Germinal center (tissue), 1 donor: ENCODE measurements around the gene B3GLCT.

ENCODE experiments used
- DNase-seq: peaks from one replicate; pipeline ENCODE4 v3.0.0; 2012; ENCODE audit warnings: mixed read lengths, low spot score

Gene B3GLCT

DNA sequence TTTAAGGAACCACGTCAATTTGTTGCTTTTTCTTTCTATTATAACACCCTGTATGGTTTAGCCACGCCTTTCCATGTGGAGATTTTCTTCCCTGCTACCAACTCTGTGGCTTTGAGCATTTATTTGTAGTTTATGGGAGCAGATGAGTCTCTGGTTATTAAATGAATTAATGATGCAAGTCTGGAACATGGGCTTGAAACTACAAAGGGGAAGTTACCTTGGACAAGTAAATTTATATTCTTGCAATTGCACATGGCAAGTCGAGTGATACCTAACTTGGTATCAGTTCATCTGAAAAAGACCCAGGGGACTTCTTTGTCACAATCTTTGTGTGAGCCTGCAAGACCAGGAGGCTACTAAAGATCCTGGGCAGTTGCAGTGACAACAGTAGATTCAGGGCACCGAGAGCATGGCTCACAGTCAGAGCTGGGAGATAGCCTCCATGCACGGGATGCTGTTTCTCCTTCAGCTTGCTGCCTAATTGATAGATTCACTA is 24.4 kb downstream of the B3GLCT start:
- DNase-seq: peak; percentile 46

DNA sequence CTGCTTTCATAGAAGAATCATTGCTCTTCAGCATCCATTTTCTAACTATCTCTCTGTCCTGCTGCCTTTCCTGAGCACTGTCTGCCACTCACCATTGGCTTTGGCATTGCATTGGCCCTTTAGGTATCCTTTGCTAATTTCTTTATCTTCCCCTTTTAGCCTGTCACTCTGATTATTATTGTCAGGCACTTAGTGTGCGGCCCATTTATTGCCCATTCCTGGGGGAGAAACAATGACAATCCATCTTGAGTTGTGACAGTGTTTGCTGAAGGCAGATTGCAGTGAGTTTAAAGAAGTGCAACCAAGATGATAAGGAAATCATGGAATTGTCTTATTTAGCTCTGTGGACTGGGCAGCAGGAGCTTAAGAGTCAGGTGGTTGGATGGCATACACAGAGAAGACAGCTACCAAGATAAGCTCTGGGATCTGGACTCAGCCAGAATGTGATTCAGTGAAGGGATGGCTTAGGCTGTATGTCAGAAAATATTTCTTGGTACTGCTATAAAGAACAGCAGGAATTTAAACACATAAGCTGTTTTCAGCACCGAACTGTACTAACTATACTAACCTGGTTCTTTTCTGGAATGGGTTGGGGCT is 25.3 kb downstream of the B3GLCT start:
- DNase-seq: no peak

DNA sequence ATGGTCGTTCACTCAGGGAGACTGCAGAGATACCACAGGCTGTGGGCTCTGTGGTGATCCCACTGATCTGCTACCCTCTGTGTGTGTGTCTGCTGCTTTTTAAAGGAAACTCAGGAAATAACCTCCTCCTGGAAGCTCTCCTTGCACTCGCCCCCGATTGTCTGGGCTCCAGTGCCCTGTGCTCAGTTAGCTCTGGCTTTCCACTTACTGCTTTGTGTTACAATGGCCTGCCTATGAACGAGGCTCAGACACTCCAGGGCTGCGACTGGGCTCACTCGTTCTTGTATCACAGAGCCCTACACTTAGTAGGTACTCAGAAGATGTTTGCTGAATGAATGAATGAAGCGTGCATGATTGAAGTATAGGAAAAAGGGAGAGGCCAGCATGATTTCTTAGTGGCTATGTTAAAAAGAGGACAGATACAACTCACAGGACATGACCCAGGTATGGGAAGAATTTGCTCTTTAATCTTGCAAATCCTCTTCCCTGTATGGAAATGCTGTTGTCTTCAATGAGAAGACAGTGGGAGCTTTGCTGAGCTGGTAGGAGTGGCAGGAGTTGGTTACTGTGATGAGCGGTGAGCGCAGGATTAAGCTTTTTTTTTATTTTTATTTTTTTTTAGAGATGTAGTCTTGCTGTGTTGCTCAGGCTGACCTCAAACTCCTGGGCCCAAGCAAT is 26.4 kb downstream of the B3GLCT start:
- no peak for DNase-seq

DNA sequence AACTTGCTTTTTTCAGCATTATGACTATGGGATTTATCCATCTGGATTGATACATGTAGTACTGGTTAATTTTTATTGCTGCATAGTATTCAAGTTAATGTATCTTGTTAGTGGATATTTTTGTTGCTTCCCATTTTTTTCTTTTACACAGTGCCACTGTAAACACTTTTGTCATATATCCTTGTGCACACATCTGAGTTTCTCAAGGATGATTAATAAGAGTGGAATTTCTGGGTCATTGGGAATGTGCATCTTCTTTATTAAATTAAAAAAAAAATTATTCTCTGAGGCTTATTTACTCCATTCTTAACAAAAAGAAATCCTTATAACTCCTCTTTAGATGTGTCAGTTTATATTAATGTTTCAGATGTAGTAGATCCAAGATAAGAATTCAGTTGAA is 27.3 kb downstream of the B3GLCT start:
- DNase-seq: no peak

DNA sequence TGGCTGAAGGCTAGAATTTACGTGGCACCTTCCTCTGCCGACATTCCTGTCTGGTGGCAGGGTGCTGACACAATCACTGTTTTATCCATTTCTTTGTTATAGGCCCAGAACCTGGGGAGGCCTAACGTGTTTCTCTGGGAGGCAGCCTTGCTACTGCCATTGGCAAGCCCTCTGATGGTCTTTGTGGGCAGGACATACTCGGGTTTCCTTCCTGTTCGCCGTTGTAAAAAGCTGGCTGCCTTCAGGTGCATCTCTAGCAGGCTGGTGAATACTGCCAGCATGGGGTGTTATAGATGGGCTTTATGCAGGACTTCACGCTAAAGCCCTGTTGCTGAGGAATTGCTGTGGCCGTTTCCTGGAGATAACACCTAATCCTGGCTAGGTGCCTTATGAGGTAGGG is 28.1 kb downstream of the B3GLCT start:
- DNase-seq: no peak

DNA sequence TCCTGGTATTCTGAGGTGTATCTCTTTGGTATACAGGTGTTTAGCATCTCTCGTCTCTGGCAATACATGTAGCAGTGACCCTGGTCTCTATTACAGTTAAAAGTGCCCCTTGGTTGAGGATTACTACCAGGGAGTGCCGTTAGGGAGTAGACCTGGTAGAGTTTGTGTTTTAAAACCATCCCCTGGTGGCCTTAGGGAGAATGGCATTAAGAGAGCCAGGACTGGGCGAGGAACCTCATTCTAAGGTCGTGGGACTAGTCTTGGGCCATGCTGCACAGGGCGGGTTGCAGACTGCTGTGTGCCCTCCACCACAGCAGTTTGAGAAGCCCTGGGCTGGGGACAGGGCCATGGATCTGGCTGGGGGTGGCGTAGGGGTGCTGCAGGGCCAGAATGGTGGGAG is 35.0 kb downstream of the B3GLCT start:
- peak; percentile 59 for DNase-seq

DNA sequence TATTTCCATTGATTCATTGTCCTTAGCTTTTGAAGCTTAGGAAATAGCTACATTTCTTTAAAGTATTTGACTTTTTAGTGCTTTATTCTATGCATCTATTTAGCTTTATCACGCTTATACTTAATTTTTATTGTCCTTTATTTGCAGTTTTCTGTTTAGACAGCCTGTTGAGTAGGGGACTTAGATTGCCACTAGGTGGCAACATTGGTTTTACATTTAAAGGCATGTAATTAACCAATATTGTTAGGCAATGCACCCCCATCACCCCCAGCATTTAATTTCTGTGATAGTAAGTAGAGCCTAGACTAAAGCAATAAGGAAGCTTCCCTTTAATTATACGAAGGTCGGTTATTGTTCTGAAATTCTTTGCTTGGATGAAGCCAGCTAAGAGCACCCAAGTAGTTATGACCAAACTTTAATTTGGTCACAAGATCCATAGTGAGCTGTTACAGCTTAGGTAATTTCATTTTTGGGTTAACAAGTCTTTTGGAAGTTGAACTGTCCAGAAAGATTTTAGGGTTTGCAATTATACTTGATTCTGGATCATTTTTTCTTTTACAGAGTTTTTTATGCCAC is 36.5 kb downstream of the B3GLCT start:
- DNase-seq: peak; percentile 53

DNA sequence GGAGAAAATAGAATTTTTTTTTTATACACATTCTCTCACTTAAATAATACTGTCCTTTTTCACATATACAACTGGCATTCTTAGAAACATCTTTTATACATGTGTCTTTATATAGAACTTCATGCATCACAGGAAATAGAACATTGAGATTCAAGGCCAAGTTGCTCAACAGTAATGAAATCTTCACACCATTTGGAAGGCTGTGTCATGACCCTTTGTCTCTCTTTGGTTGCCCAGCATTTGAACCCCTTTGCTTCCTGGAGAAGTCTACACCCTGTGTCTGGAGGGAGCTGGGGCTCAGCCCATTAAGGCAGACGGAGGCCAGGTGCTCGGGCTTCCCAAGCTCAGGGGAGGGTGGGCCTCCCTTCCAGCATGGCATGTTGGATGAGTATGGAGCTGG is 41.1 kb downstream of the B3GLCT start:
- no peak for DNase-seq

DNA sequence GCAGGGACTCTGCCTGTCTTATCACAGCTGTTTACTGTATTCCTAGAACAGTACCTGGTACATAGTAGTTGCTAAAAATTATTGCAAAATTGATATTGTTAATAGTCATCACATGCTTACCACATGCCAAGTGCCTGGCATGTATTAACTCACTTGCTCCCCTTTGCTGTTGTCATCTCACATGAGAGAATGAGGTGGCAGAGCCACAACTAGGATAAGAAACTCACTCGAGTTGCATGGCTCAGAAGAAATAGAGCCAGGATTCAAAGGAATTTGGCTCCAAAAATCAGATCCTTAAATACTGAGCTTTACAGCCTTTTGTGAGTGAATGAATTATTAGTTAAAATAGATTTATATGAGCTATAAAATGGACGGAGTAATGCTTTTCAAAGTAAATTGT is 42.6 kb downstream of the B3GLCT start:
- no peak for DNase-seq

DNA sequence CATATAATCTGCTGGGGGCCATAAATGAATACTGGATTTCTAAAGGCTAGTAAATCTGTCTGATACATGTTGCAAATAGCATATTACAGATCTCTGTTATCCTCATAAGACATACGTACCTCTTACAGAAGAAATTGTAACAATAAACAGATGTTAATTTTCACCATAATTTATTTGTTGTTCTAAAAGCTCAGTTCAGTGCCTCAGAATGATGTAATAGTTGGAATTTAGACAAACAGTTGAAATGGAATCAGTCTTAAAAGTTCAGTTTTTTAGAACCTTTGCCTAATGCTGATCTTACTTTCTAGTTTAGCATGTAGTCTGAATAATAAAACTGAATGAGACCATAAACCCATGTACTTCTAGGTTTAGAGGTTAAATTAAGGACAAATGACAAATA is 43.1 kb downstream of the B3GLCT start:
- DNase-seq: no peak

DNA sequence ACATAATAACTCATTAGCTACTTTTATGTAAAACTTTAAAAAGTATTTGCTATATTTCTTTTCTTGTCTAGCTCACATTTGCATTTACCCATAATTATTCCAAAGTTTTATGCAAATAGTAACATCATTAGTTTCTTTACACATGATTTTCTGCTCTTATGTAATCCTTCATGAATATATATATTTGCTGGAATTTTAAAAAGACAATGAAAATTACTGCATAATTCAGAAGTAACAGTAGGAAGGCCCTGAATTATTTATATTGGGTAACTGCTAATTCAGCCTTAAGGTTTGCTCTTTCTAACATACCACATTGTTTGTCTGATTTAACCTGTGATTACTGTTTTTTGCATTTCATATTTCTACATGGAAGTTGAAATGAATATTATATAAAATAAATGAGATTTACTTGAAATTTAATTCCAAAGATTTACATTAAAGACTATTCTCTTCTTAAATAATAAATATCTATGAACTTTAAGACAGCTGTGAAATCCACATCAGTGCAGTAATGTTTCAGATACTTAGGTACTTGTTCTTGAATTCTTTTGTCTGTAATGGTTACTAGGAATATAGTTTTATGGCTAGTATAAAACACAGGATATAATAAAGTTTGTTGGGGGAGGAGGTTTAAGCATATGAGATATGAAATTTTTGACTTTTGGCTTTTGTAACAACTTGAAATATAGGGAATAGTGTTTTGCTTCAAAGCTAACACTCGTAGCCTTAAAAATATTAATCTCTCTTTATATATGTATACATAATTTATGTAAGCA is 46.0 kb downstream of the B3GLCT start:
- no peak for DNase-seq

DNA sequence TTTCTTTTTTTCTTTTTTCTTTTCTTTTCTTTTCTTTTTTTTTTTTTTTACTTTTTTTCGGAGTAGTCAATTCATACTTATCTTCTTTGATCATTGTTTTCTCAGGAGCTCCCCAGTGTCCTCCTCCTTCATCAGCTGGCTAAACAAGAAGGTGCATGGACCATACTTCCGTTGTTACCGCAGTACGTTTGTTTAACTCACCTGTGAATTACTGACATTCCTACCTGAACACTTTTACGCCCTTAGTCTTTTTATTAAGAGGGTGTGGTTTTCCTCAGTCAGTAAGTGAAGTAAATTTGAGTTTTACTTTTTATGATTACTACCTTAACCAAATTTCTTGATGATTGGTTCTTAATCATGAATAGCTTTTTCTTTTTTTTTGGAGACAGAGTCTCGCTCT is 47.1 kb downstream of the B3GLCT start:
- DNase-seq: no peak

DNA sequence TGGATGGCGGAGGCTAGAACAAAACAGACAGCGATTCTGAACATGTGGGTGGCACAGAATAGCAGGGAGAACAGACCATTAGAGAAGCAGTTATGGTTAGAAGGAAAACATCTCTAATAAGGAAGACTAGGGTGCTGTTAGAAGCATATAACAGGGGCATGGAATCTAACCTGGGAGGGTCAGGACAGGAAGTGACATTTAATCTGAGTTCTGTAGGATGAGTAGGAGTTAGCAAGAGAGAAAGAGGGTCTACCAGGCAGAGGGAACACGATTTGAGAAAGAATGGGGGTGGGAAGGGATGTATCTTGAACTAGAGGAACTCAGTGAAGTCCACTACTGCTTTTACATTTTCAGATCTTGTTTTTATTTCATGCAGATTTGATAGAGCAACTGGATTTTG is 48.6 kb downstream of the B3GLCT start:
- no peak for DNase-seq

DNA sequence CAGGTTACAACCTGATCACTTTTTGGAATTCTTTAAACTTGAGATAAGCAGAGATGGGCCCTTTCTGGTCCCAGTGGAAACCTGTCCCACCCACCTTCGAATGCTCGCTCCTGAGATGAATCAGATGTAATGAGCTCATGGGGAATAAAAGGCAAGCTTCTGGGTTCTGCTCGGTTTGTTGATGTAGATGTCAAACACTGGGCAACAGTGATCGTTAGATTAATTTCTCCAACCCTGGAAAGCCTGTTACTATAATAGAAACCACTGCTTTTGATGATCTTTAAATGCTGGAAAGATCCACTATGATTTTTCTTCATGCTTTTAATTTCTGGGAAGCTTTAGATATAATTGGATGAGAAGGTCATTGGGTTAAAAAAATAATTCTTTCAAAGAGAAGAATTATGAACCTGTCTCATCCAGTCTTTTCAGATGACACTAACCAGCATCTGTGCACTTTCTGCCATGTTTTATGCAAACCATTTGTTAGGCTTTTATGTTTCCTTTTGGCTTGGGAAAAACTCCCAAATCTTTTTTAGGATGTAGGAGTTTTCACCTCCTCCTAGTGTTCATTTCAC is 49.3 kb downstream of the B3GLCT start:
- DNase-seq: no peak

DNA sequence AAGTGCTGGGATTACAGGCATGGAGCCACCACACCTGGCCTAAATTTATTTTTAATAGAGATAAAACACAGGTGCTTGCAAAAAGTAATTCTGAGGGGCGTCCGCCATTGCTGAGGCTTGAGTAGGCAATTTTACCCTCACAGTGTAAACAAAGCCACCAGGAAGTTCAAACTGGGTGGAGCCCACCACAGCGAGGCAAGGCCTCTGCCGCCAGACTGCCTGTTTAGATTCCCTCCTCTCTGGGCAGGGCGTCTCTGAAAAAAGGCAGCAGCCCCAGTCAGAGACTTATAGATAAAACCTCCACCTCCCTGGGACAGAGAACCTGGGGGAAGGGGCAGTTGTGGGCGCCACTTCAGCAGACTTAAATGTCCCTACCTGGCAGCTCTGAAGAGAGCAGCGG is 50.7 kb downstream of the B3GLCT start:
- DNase-seq: no peak

DNA sequence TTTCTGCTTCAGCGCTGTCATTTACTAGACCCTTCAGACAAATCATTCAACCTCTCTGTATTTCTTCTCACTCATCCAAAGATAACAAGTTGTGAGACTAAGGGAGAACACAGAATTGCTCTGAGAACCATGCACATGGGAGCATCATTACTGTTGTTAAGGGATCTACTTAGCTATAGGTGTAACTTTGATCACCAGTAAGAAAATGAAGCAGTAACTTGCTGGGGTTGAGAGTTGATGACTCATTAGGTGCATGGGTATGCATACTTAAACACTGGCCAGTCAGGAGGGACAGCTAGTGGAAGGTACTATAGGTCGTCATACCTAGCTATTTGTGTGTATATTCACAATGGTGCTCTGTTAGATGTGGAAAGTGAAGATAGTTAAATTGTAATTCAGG is 61.5 kb downstream of the B3GLCT start:
- no peak for DNase-seq

DNA sequence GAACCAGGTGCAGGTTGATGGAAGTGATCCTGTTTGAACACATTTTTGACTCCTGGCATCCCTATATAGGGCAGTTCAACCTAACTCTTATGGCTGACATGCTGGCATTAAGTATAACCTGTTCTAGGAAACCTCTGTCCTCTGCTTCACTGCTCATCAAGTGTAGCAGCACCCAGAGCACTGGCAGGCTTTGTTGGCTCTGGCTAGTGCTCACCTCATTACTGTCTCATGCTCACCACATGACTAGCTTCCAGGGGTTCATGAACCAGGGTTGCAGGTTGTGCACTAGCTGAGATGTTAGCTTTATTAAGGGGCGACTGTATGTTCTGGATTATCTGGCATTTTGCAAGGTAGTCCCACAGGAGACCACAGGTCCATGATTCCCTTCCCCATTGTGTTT is 63.6 kb downstream of the B3GLCT start:
- DNase-seq: no peak

DNA sequence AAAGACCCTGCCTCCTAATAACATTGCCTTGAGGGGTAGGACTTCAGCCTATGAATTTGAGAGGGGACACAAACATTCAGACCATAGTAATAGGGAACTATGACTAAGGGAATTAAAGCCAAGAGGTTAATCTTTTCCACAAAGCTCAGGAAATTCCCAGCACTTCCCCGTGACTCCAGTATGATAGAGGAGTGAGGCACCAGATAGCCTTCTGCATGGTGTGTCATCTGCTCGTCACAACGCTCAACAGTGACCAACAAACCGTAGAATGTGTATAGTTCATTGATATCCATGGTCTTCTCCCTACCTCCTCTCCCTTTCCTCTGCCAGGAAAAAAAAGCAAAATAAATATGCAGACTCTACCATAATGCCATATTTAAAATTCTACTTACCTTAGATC is 64.4 kb downstream of the B3GLCT start:
- no peak for DNase-seq

DNA sequence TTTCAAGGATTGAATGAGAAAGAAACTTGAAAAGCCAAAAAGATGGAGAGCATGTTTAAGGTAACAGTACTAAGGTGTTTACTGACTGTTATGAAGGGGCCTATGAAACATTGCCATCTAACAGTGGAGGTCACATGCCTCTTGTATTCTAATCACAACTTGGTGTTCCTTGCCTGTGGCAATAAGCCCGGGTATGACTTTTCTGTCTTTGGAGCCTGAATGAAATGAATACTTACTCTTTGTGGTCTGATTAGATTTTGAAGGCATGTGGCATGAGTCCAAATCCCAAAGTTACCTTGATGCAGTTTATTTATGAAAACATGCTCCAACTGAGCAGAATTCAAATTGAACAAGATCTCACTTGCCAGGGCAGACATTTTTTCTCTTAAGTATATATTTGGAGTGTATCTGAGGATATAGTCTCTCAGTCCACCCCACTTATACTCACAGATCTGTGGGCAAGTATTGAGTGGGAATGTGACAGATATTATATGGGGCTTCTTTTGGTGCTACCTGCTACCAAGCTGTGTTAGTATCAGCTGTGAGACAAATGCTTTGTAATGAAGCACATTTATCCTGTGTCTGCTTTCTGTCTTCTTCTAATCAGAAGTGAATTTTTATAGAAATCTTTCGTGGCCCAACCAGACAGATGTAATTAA is 67.5 kb downstream of the B3GLCT start:
- no peak for DNase-seq

DNA sequence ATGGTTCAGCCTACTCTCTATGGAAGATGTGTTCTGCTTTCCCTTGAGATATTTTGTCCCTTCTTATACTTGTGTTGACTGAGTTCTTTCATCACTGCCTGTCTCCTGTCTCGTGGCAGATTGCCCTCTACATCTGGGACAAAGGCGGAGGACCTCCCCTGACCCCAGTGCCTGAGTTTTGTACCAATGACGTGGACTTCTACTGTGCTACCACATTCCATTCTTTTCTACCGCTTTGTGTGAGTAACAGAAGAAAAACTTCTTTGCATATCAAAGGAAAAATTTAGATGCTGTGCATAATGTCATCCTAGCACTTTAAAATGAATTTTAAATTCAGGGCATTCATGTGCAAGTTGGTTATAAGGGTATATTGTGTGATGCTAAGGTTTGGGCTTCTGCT is 74.6 kb downstream of the B3GLCT start:
- no peak for DNase-seq

DNA sequence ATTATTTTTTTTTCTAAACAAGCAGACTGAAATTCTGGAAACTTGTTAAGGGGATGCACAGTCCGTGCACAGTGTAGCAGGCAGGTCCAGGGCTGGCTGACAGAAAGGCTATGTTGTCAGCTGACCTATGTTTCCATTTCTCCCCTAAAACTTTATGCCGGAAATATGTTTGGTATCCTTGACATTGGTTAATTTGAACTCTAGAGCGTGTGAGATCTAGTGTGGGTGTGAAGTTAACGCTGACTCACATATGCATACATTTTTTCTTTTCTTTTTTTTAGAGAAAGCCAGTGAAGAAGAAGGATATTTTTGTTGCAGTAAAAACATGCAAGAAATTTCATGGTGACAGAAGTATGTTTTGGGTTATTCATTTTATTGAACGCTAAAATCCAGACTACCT is 76.6 kb downstream of the B3GLCT start:
- no peak for DNase-seq

DNA sequence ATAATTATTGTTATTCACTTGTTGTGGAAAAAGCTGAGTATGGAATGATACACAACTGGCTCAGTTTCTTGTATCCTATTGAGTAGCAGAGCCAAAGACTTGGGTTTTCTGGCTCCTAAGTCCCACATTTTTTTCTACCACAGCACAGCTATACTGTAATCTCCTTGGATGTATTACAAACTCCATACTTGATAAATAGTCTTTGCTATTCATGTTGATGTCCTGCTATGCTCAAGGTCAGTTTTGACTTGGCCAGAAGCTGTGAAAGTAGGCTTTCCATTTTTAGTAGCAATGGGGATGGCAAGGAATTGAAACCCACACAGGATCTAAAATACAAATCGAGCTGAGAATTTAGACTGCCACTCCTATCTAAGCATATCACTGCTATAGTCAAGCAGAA is 79.1 kb downstream of the B3GLCT start:
- no peak for DNase-seq
